ENCODE measurements around the gene PDZRN4.

PDZRN4 gene

GRCh38 chr12:41356181-41356580 lies 168.1 kb downstream of the PDZRN4 start:
- no peak for DNase-seq (ENCODE audit: low read depth in 1 of 2, low spot score in 1 of 2)

GRCh38 chr12:41361738-41362137 lies 173.6 kb downstream of the PDZRN4 start:
- no peak for DNase-seq (ENCODE audit: low read depth in 1 of 2, low spot score in 1 of 2)

DNA sequence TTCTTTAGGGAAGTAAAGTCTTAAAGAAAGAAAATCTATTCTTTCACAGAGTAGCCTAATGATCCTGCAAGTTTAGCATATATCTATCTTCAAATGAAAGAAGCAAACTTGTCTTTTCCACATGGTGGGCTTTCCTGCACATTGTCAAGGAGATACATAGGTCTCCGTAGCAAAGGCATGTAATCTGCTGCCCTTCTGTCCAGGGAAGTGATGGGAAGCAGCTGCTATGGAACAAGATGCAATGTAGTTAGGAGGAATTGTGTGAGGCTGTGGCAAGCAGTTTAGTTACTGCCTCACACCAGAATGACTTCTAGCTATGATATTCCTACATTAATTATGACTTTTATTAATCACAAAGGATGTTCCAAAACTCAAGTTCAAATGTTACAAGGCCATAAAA lies 174.4 kb downstream of the PDZRN4 start:
- no peak for DNase-seq (ENCODE audit: low read depth in 1 of 2, low spot score in 1 of 2)

DNA sequence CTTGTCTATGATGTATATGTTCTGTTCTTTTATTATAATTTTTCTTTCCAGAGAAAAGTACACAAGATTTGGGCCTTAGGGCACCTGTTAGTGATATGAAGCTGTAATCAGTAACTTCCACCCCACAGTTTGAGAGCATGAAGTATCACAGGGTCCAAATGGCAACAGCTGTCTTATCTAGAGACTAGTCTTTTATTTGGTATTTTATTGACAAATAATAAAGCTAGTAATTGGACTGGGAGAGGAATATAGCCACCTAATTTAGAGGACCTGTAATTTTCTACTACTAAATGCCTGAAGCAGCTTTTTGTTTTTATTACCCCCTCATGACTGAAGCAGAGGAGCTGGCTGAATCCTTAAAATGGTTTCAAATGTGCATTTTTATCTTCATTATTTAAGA lies 174.8 kb downstream of the PDZRN4 start:
- no peak for DNase-seq (ENCODE audit: low read depth in 1 of 2, low spot score in 1 of 2)

DNA sequence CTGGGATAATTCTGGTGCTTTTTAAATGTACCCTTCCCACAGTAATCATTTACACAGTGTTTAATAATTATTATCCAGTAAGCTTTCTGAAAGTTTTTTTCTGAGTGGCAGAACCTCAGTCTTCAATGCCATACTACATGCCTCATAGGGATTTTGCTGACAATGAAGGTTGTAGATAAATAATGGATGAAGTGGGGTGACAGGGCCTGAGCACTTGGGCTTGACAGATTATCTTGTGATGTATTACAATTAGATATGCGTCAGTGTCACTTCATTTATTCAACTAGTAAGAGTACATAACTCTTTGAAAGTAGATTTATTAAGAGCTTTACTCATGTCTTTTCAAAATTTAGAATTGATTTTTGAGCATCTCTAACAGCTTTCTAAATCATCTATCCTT lies 176.1 kb downstream of the PDZRN4 start:
- no peak for DNase-seq (ENCODE audit: low read depth in 1 of 2, low spot score in 1 of 2)

- no peak for DNase-seq (ENCODE audit: low read depth in 1 of 2, low spot score in 1 of 2)
Measured at GRCh38 chr12:41365653-41366171, 177.6 kb downstream of the PDZRN4 start.

DNA sequence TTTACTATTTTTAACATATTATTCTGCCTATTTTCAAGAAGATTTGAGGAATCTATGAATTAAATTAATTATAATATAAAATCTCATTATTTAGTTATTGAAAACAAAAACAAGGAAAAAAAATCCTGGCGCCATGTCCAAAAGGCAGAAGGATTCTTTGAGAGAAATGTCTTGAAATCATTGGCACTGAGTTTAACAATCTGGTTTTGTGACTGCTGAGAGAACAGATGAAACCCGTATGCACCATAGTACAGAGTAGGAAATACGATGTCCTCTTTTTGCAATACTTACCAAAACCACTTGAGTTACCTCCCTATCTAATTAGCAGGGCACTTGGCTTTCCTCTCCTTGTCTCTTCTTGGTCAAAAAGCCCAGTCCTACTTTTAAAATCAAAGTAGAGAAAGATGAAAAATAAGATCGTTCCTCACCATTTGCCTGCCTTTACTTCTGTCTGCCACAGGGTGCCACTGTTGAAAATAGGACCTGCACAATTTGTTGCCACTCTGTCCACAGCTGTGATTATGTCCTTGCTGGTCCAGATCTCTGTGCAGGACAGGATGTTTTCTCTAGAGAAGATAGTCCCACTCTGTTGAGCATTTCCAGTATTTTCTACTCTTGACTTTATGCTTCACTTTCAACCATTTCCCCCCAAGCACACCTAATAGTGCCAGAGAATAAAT lies 179.7 kb downstream of the PDZRN4 start:
- DNase-seq (ENCODE audit: low read depth in 1 of 2, low spot score in 1 of 2): no peak

DNA sequence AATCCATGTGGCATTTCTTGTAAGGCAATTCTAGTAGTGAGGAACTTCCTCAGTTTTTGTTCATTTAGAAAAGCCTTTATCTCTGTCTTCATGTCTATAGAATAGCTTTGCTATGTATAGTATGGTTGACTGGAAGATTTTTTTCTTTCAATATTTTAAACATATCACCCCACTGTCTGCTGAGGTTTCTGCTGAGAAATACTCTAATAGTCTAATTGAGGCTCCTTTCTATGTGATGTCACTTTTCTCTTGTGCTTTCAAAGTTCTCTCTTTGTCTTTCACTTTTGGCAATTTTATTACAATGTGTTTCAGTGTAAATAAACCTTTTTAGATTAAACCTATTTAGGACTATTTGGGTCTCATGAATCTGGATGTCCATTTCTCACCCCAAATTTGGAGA lies 192.8 kb downstream of the PDZRN4 start:
- DNase-seq (ENCODE audit: low read depth in 1 of 2, low spot score in 1 of 2): no peak

- no peak for DNase-seq (ENCODE audit: low read depth in 1 of 2, low spot score in 1 of 2)
Measured at GRCh38 chr12:41402801-41403200, 214.7 kb downstream of the PDZRN4 start.

DNA sequence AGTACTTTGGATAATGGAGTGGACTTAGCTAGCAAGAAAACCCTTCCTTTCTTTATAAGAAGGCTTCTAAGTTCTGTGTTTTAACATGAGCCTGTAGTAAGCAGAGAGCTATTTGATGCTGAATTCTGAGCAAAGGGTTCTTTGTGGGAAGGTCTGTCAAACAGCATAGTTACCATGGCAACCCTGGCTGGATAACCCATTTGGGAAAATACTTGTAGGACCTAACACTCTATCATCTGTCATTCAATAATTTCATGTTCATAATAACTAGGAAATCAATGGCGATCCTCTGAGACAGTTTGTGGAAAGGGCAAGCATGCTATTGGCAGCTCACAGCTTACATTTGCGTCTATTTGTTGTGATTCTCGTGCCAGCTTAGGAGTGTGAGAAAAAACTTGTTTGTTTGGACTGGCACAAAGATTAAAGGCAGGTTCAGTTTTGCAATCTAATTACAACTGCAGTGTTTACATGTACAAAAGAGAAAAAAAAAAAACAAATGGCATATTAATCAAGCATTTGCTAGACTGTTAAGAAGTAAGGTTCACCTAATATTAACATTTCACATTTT lies 219.2 kb downstream of the PDZRN4 start:
- DNase-seq (ENCODE audit: low read depth in 1 of 2, low spot score in 1 of 2): no peak

DNA sequence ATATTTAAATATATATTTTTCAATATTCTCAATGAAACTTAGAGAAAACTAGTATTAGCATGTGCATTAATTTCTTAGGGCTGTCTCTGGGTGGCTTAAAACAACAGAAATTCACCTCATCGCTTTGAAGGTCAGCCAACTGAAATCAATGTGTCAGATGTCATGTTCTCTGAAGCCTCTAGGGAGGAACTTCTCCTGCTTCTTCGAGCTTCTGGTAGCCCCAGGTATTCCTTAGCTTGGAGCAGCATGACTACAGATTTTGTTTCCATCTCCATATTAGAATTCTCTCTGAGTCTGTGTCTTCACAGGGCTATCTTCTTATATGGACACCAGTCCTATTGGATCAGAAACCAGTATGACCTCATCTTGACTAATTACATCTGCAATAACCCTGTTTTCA lies 221.5 kb downstream of the PDZRN4 start:
- DNase-seq (ENCODE audit: low read depth in 1 of 2, low spot score in 1 of 2): no peak

GRCh38 chr12:41418586-41418985 lies 230.5 kb downstream of the PDZRN4 start:
- no peak for DNase-seq (ENCODE audit: low read depth in 1 of 2, low spot score in 1 of 2)

- no peak for DNase-seq (ENCODE audit: low read depth in 1 of 2, low spot score in 1 of 2)
Measured at GRCh38 chr12:41419131-41419893, 231.2 kb downstream of the PDZRN4 start.

DNA sequence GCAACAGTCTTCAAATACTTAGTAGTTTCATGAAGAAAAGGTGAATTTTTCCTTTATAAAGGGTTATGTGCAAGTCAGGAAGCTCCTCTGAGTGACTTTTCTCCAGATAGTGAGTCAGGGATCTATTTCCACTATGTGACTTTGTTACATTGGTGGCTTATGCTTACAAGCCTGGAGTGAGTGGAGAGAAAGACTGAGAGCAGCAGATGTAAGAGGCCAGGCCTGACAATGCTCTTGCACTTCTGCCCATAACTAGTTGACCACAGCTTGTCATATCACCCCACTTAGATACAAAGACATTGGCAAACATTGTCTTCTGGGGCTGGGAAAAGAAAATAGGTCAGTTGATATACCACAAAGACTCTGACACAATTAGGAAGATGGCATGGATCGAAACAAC lies 236.5 kb downstream of the PDZRN4 start:
- no peak for DNase-seq (ENCODE audit: low read depth in 1 of 2, low spot score in 1 of 2)

GRCh38 chr12:41433460-41433859 lies 245.3 kb downstream of the PDZRN4 start:
- no peak for DNase-seq (ENCODE audit: low read depth in 1 of 2, low spot score in 1 of 2)

DNA sequence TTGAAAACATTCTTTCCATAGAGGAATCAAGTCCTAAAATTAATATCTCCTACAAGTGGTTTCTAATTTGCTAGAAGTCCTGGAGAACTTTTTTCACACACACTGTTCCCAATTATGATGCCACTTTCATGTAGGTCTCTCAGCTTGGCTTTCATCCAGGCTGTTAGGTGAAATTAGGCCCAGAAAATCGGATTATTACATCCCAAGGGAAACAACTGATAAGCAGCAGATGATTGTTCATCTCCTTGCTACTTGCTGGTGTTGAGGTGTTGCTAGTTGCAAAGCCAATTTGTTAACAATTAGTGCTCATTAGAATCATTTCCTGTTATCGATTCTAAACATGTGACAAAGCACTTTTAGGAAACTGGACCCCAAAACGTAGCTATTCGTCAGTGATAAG lies 248.0 kb downstream of the PDZRN4 start:
- no peak for DNase-seq (ENCODE audit: low read depth in 1 of 2, low spot score in 1 of 2)

GRCh38 chr12:41437563-41437962 lies 249.4 kb downstream of the PDZRN4 start:
- DNase-seq (ENCODE audit: low read depth in 1 of 2, low spot score in 1 of 2): no peak

DNA sequence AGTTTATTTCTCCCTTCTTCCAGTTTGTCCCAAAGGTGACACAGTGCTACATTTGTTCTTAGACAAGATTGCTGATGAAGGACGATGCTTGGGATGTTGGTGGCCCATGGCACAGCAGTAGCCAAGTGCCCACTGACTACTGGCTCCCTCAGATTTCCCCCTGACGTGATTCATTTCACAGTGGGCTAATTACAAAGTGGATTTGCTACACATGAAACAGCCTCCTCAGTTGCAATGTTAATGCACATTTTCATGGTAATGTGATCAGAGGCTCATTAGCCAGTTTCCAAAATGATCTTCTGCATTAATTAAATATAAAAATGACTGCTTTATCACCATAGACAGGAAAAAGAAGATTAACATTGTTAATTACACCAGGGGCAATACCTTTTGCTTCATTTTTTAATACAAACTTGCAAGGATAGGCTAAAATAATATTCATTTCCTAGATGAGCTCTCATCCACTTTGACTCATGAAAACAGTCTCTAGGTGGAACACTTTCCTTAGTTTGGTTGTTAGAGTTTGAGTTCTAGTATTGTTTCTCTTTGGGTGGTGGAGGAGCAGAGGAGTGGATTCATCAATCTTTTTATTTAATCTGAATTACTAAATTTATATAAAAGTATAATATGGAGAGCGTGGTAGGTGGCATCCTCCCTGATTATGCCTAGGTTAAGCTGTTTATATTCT lies 250.9 kb downstream of the PDZRN4 start:
- DNase-seq (ENCODE audit: low read depth in 1 of 2, low spot score in 1 of 2): no peak

- DNase-seq (ENCODE audit: low read depth in 1 of 2, low spot score in 1 of 2): no peak
Measured at GRCh38 chr12:41439801-41440200, 251.7 kb downstream of the PDZRN4 start.

DNA sequence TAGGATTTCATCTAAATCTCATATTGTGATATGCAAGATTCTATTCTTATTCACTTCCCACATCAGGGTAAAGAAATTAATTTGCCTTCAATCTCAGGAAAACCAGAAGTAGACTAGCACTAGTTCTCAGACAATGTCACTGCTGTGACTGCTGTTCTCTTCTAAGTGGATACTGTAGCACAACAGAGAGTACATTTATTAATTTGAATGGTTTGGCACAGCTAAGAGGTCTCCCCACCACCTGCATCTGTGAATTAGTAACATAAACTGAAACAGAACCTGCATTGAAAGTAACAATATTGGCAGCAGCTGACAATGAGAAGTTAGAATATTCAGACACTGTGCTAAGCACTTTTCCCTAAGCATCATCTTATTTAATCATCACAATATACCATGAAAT lies 253.1 kb downstream of the PDZRN4 start:
- DNase-seq (ENCODE audit: low read depth in 1 of 2, low spot score in 1 of 2): no peak

GRCh38 chr12:41442896-41443295 lies 254.8 kb downstream of the PDZRN4 start:
- DNase-seq (ENCODE audit: low read depth in 1 of 2, low spot score in 1 of 2): no peak

DNA sequence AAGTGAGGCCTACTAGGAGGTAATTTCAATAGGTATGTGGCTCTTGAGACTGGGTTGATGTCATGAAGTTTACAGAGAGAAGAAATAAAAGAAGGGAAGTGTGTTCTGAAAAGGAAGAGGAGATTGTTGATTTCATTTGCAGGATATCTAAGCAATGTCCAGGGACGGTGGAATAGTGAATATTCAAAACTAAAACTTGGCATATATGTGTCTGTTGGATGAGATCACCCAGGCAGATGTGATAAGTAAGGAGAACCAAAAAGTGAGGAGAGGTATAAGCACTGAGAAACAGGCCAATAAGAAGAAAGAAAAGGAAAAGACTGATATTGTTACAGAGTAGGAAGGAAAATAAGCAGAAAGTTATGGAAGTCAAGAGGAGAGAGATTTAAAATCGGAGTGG lies 255.6 kb downstream of the PDZRN4 start:
- no peak for DNase-seq (ENCODE audit: low read depth in 1 of 2, low spot score in 1 of 2)

All from stimulated activated CD4-positive, alpha-beta T cell treated with anti-CD3 and anti-CD28 coated beads, Interleukin-15, amount 100 ng/mL, for 1 hour (primary cell).